Activated CD8-positive, alpha-beta memory T cell treated with anti-CD3 and anti-CD28 coated beads for 48 hours (primary cell): ENCODE results near the gene RTN4R.
A peak's percentile ranks its signal among the peaks of the same experiment; 100 is the strongest.
"Not testable (repeated sequence)": the region's sequence is repeated elsewhere in the genome, so short reads cannot be mapped to it uniquely, and the experiment has no call there.

Experiments
- DNase-seq, 3 experiments: peaks; one replicate each; pipeline ENCODE4 v3.0.0-alpha.2; 2020; ENCODE audit warnings: low read depth in 2 of 3, low spot score in 2 of 3

The RTN4R gene

GRCh38 chr22:20305894-20306645 is 38.0 kb upstream of the RTN4R start:
- DNase-seq = no peak

GRCh38 chr22:20305230-20305893 is 37.2 kb upstream of the RTN4R start:
- not testable (repeated sequence) for DNase-seq

GRCh38 chr22:20304646-20305045 is 36.5 kb upstream of the RTN4R start:
- no peak for DNase-seq

GRCh38 chr22:20303229-20303534 is 35.1 kb upstream of the RTN4R start:
- not testable (repeated sequence) for DNase-seq

GRCh38 chr22:20302438-20303228 is 34.5 kb upstream of the RTN4R start:
- DNase-seq = no peak

GRCh38 chr22:20299746-20300136 is 31.6 kb upstream of the RTN4R start:
- no peak for DNase-seq

GRCh38 chr22:20298803-20299745 is 31.0 kb upstream of the RTN4R start:
- peak; percentile 71 to 76 (median 72) for DNase-seq

GRCh38 chr22:20298110-20298802 is 30.1 kb upstream of the RTN4R start:
- no peak for DNase-seq

GRCh38 chr22:20297414-20298109 is 29.4 kb upstream of the RTN4R start:
- no peak for DNase-seq

GRCh38 chr22:20296598-20296997 is 28.5 kb upstream of the RTN4R start:
- DNase-seq = no peak

- DNase-seq = no peak
Observed at GRCh38 chr22:20295262-20296064, 27.3 kb upstream of the RTN4R start.

- DNase-seq = no peak
Observed at GRCh38 chr22:20292673-20293232, 24.6 kb upstream of the RTN4R start.

GRCh38 chr22:20292108-20292507 is 24.0 kb upstream of the RTN4R start:
- DNase-seq = no peak

- DNase-seq = no peak
Observed at GRCh38 chr22:20291604-20292063, 23.5 kb upstream of the RTN4R start.

GRCh38 chr22:20291249-20291586 is 23.1 kb upstream of the RTN4R start:
- DNase-seq = no peak

GRCh38 chr22:20290578-20291248 is 22.6 kb upstream of the RTN4R start:
- no peak for DNase-seq

- no peak for DNase-seq
Observed at GRCh38 chr22:20290045-20290392, 21.9 kb upstream of the RTN4R start.
